Sigmoid colon (tissue), 7 donors: ENCODE measurements around the gene SLC2A13. TPM values are rescaled to one million over a fixed set of nuclear protein-coding genes. Genes with fewer than 3 reads are reported as not detected.

Experiments used
- DNase-seq: peaks from one replicate; pipeline ENCODE4 v3.0.0-alpha.2; 2019
- H3K27ac ChIP-seq, 4 donors: fragments of 200-600 bp; sonication (generic); one replicate each; pipeline ENCODE4 v1.5.1; 2016 to 2019; ENCODE audit warnings: mild to moderate bottlenecking in 1 of 4
- H3K27me3 ChIP-seq, 3 donors: fragments of 200-600 bp; sonication (generic); one replicate each; pipeline ENCODE4 v1.5.1; 2019; ENCODE audit warnings: mild to moderate bottlenecking in 1 of 3
- H3K36me3 ChIP-seq, 4 donors: fragments of 200-600 bp; sonication (generic); one replicate each; pipeline ENCODE4 v1.5.1; 2016 to 2019
- H3K4me1 ChIP-seq, 4 donors: fragments of 200-600 bp; sonication (generic); one replicate each; pipeline ENCODE4 v1.5.1; 2017 to 2019
- H3K4me3 ChIP-seq, 4 donors: fragments of 200-600 bp; sonication (generic); one replicate each; pipeline ENCODE4 v1.5.1; 2017 to 2019; ENCODE audit warnings: mild to moderate bottlenecking in 2 of 4, moderate library complexity in 1 of 4
- H3K9me3 ChIP-seq, 4 donors: fragments of 200-600 bp in 3 of 4; sonication (generic) in 3 of 4; one replicate each; pipeline versions ENCODE4 v1.5.1 to v1.6.1; 2013 to 2019
- EP300 ChIP-seq, 4 donors: sonication (generic); formaldehyde crosslinking; IDR thresholded peaks; one replicate each; pipeline ENCODE4 v1.6.1; 2017; ENCODE audit warnings: antibody characterized with exemption in 4 of 4
- POLR2A ChIP-seq, 2 donors: fragments of 450-650 bp; IDR thresholded peaks; one replicate each; pipeline ENCODE4 v1.6.1; 2016; ENCODE audit warnings: antibody characterized with exemption in 2 of 2, mild to moderate bottlenecking in 2 of 2, moderate library complexity in 2 of 2
- POLR2AphosphoS5 ChIP-seq, 4 donors: sonication (generic); formaldehyde crosslinking; IDR thresholded peaks; one replicate each; pipeline ENCODE4 v1.6.1; 2017; ENCODE audit warnings: antibody characterized with exemption in 4 of 4
- WGBS, 2 donors: extraction: QIAGEN DNeasy Blood & Tissue Kit; methylation state at CpG; one replicate each; pipeline ENCODE4 v1.1.7; 2013; 5-methylcytosine and 5-hydroxymethylcytosine counted together
- intact Hi-C: fragments of 100-400 bp; cut with DNase I; formaldehyde crosslinking; loops from one replicate; pipeline ENCODE4 v1.15.1; 2023
- polyA plus RNA-seq, 3 donors: library from polyadenylated mRNA; stranded (reverse); fragments of 200-250 nt; gene quantifications; one replicate each; pipeline ENCODE4 v1.2.3, GENCODE V29; 2013
- total RNA-seq, 4 donors: library from RNA; depleted of rRNA; stranded (reverse); fragments of >200 nt; gene quantifications; one replicate each; pipeline ENCODE4 v1.1.0, GENCODE V29; 2016
- TF ChIP-seq, protein P1 (sequence below), 4 experiments: fragments of 450-650 bp in 3 of 4; fragments of 200-600 bp in 1 of 4; IDR thresholded peaks; one replicate each; pipeline ENCODE4 v1.5.1; 2016 to 2019; ENCODE audit warnings: antibody characterized with exemption in 4 of 4, mild to moderate bottlenecking in 3 of 4, moderate library complexity in 2 of 4
- donor health status: healthy with polysubstance abuse.
- donor health status: Bipolar disorder and iron deficiency.
- donor health status: healthy.

The SLC2A13 gene
- total and polyA plus RNA-seq, 7 donors = 1.8 to 32.3 (median 20.2) TPM

DNA sequence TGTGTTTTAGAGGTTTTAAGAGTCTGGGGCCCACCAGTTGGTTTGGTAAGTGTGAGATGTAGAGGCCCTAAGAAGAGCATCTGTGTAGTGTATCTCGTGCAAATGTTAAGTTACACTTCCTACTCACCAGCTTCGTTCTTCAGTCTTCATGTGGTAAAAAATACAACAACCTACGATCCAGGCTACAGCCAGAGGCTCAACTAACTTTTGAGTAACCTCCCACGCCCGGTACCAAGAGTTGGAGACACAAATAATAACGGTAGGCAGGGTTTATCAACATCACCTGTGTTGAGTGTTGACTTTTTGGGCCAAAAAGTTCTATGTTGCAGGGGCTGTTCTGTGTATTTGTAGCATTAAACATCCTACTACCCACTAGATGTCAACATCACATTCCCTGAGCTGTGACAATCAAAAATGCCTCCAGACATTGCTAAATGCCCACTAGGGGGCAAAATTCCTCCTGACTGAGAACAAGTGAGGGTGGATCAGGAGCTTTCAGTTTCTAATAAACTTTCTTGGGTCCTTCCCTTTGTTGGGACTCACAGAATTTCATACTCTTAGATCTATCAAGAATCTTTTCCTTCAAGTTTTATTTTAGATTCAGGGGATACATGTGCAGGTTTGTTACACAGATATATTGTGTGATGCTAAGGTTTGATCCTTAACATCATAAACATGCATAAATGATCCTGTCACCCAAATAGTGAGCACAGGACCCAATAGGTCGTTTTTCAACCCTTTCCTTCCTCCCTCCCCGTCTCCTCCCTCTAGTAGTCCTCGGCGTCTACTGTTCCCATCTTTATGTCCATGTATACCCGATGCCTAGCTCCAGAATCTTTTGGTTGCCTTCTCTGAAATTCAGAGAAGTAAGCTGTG lies 94.7 kb downstream of the SLC2A13 start:
- peak overlapping the region in 2 of 4 donors; percentile 7 to 25 for H3K4me3 ChIP-seq

DNA sequence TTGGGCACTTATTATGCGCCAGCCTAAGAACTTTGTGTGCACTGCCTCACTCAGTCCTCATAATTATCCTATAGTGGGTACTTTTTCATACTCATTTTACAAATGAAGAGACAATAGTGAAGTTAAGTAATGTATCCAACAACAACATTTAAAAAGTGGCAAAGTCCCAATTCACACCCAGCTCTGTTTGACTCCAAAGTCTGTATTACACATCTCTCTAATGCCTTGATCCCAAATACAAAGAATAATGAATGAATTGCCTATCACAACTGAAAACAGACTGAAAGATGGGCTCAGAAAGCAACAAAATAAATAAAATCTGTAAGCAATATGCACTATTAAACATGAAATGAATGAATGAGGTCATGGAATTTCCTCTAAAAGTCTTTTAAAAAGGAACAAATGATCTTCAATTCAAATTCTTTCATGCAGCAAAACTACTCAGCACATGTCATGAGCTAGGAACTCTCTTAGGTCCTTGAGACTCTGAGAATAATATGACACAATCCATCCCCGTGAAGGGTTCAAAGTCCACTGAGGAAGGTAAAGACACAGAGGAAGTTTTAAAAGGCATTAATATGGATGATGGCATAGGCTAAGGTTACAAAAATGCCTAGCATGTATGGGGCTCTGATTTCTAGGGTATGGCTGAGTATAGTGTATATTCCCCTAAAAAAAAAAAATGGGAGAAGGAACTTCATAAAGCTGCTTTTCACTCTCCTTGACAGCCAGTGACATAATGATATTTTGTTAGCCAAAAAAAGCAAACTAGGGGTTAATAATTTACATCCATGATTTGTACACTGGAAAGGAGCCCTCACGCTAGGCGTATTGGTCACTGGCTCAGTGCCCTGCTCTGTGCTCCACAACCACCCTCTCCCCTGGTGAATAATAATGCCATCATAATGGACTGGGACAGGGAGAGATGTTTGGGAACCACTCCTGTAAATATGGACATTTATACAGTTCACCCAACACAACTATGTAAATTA lies 103.4 kb downstream of the SLC2A13 start:
- no peaks in the 10 kb centered on the region for H3K36me3 ChIP-seq
- TF ChIP-seq, protein P1, sequence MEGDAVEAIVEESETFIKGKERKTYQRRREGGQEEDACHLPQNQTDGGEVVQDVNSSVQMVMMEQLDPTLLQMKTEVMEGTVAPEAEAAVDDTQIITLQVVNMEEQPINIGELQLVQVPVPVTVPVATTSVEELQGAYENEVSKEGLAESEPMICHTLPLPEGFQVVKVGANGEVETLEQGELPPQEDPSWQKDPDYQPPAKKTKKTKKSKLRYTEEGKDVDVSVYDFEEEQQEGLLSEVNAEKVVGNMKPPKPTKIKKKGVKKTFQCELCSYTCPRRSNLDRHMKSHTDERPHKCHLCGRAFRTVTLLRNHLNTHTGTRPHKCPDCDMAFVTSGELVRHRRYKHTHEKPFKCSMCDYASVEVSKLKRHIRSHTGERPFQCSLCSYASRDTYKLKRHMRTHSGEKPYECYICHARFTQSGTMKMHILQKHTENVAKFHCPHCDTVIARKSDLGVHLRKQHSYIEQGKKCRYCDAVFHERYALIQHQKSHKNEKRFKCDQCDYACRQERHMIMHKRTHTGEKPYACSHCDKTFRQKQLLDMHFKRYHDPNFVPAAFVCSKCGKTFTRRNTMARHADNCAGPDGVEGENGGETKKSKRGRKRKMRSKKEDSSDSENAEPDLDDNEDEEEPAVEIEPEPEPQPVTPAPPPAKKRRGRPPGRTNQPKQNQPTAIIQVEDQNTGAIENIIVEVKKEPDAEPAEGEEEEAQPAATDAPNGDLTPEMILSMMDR (IDR thresholded peaks at IDR 0.05) = no peak
- TF ChIP-seq POLR2A (IDR thresholded peaks at IDR 0.05) (no peak), POLR2AphosphoS5 (IDR thresholded peaks at IDR 0.05) (no peak), EP300 (IDR thresholded peaks at IDR 0.05) (no peak)
- H3K4me1 ChIP-seq = no peaks in the 10 kb centered on the region
- no peak overlapping the region for H3K27ac ChIP-seq
- intact Hi-C loops = no loop called here
- no peaks in the 10 kb centered on the region for H3K27me3 ChIP-seq
- peaks cover 0 to 6% (median 5%) of the 10 kb centered on the region in 4 donors for H3K9me3 ChIP-seq
- 38 to 81% methylated on average over 4 of the region's 4 CpGs for WGBS, 2 donors
- no peak overlapping the region for H3K4me3 ChIP-seq
- DNase-seq = no peak

More for the DNA sequence above, 94.7 kb downstream of the SLC2A13 start:
- 50 to 62% methylated on average over 11 of the region's 11 CpGs for WGBS, 2 donors
- no peak for TF ChIP-seq POLR2AphosphoS5 (IDR thresholded peaks at IDR 0.05)
- TF ChIP-seq, protein P1 (IDR thresholded peaks at IDR 0.05) = peak; percentile 43 to 75 (median 55)
- Histone ChIP-seq H3K4me1 (peaks cover 0 to 20% (median 16%) of the 10 kb centered on the region in 4 donors), H3K36me3 (no peaks in the 10 kb centered on the region), H3K9me3 (no peaks in the 10 kb centered on the region), H3K27ac (peak overlapping the region in 1 of 4 donors; percentile 17), H3K27me3 (no peaks in the 10 kb centered on the region)
- DNase-seq = peak; percentile 66
- intact Hi-C loops = loop anchor here (1.0 kb wide), 1 partner anchor 96 kb away; no protein-coding TSS in a partner anchor

DNA sequence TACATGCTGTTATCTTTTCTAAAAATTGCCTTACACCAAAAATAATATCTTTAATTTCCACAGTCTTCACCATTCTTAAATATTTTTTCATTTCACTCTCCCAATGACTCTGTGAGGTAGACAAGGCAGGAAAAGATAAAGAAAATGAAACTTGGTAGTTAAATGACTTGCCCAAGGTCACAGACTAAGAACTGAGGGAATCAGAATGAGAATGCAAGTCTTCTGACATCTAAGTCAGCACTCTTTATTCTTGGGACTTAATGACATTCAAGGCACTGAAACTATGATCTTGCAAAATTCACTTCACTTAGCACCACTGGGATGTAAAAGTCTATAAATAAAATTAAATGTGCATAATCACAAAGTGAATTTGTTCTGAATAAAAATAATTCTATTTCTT lies 104.5 kb downstream of the SLC2A13 start:
- no peak for DNase-seq
- Histone ChIP-seq H3K27ac (no peak overlapping the region), H3K4me3 (no peak overlapping the region), H3K4me1 (no peaks in the 10 kb centered on the region), H3K27me3 (no peaks in the 10 kb centered on the region), H3K36me3 (no peaks in the 10 kb centered on the region), H3K9me3 (peaks cover 0 to 6% (median 5%) of the 10 kb centered on the region in 4 donors)
- TF ChIP-seq POLR2A (IDR thresholded peaks at IDR 0.05) (no peak), POLR2AphosphoS5 (IDR thresholded peaks at IDR 0.05) (no peak), EP300 (IDR thresholded peaks at IDR 0.05) (no peak)
- TF ChIP-seq, protein P1 (IDR thresholded peaks at IDR 0.05) = no peak
- intact Hi-C loops = no loop called here

DNA sequence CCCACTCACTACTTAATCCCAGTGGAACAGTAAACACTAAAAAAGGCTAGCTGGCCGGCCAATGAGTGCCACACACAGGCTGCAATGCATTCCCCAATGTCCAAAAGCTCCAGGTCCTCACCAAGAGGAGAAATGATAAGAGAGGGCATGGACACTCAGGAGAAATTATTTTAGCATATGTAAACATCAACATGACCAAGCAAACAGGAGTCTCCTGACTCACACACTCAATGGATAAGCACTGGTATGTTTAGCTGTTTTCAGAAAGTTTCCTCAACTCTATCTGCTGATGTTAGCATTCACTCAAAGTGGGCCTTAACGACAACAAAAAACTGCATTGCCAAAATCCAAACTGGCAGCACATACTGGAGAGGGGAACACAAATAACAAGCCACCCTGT lies 105.0 kb downstream of the SLC2A13 start:
- TF ChIP-seq EP300 (IDR thresholded peaks at IDR 0.05) = no peak
- TF ChIP-seq POLR2AphosphoS5 (IDR thresholded peaks at IDR 0.05) = no peak
- TF ChIP-seq, protein P1 (IDR thresholded peaks at IDR 0.05) = no peak
- no peak for TF ChIP-seq POLR2A (IDR thresholded peaks at IDR 0.05)
- no peak for DNase-seq
- no peaks in the 10 kb centered on the region for H3K27me3 ChIP-seq

More for the DNA sequence above, 105.0 kb downstream of the SLC2A13 start:
- intact Hi-C loops = no loop called here
- no peaks in the 10 kb centered on the region for H3K36me3 ChIP-seq
- no peak overlapping the region for H3K27ac ChIP-seq
- H3K4me1 ChIP-seq = no peaks in the 10 kb centered on the region
- H3K4me3 ChIP-seq = no peak overlapping the region
- peaks cover 0 to 6% (median 5%) of the 10 kb centered on the region in 4 donors for H3K9me3 ChIP-seq
- WGBS, 2 donors = 48 to 96% methylated on average over 2 of the region's 2 CpGs
